GM19025 (cell line): Measurements from ENCODE around the gene PKNOX2.

Experiments
- ATAC-seq: cut with Tn5 transposase; IDR thresholded peaks from one replicate; pipeline ENCODE4 v1.9.1; 2021; ENCODE audit warnings: mild to moderate bottlenecking, low read depth, moderate library complexity; ENCODE audit not compliant: unreplicated experiment

Gene PKNOX2

DNA sequence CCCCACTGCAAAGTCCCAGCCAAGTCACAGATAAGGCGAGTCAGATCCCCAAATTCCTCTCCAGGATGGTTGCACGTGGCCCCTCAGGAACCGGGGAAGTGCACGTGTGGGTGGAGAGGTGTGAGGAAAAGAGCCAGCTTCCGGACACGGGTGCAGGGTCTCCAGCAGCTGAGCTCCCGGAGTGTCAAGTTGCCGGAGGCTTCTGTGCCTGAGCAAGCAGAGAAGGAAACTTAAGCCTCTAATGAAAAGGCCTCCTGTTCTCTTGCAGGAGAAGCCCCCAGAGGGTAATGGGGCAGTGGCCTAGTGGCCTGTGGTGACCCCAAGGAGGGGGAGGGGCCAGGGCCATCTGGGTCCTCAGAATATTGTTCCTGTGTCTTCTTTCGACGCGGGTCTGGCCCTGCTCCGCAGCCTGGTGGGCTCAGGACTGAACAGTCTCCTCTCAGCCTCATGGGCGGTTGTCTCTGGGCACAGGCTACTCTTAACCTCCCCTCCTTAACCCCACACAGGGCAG, 183.6 kb downstream of the PKNOX2 start:
- no peak for ATAC-seq

DNA sequence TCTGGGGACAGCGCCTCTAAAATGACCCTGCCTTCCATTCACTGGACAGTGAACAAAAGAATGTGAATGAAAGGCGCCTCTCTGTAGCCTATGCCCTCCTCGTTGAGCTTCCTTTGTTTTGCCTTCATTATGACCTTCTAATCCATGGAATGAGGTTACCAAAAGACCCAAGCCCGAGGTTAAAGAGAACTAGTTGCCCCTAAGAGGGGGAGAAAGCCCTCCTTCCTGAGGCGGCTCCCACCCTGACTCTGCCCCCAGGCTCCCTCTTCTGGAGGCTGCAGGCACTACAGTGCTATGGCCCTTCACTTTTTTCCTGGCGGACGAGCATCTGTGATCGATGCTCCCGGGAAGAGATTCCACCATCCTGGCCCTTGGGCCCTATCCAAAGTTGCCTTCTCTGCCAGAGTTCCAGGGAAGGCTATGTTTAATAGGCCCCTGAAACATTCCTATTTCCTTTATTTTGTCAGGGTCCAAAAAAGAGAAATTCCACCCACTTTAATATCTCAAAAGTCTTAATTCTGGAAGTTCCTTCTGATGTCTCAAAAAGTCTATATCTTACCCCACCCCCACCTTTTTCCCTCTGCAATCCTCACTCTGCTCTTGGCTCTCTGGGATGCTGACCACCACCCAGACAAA, 184.2 kb downstream of the PKNOX2 start:
- ATAC-seq = no peak

DNA sequence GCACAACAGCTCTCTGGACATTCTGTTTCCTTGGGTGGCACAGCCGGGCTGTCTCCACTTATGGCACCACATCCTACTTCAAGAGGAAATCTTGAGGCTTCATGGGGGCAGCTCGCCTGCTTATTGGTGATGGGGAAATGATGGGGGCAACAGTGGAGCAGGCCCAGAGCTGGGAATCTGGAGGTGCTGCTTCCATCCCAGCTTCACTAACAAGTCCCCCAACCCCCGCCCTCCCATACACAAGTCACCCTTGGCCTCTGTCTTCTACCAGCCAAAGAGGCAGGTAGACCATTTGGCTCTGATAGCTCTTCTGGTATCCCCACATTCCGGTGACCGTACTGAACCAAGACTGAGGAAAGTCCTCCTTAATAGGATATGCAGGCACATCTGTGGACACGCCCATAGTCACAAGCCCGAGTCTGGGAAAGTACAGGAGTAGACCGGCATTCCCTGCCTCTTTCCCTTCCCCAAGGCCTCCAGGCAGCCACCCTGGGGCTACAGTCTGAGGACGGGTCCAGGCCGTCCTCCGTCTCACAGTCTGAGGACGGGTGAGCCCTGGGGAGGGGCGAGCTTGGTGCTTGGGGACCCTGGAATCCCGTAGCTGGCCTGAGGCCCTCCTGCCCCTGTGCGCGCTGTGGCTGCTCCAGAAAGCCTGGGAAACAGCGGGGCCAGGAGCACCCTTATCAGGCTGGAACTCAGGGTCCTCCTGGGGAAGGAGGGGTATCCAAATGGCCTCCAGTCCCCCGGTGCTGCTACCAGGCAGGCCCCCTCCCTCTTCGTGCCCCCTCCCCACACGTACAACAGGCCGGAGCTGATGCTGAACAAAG, 185.9 kb downstream of the PKNOX2 start:
- no peak for ATAC-seq

DNA sequence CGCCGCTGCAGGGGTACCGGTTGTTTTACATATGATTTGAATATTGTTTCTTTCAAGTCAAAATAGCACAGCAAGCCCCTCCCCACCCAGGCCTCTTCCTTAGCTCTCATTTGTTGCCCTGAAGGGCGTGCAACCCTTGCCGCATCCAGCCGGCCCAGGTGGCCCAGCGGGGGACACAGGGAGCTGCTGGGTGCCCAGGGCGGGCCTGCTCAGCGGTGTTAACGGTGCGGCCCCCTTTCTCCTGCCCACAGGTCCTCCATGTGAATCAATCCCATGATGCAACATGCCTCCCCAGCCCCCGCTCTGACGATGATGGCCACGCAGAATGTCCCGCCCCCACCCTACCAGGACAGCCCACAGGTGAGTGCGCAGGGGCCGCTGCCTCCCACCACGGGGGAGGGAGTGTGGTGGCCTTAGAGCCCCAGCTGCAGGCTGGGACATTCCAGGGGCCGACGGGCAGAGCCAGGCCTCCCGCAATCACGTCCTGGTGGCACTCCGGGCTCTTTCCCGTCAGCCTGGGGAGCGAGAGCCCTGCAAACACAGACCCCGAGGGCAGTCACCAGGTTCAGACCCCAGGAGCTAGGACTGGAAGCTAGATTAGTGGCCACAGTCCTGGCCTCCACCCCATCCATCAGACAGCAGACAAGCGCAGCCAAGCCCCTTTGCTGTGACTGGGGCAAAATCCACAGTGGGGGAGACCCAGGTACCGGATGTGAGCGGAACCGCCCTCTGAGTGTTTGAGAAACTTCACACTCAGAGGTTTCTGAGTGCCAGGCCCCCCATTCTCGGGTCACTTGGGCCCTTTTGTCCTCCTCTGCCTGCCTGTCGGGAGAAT, 186.7 kb downstream of the PKNOX2 start:
- ATAC-seq = no peak

DNA sequence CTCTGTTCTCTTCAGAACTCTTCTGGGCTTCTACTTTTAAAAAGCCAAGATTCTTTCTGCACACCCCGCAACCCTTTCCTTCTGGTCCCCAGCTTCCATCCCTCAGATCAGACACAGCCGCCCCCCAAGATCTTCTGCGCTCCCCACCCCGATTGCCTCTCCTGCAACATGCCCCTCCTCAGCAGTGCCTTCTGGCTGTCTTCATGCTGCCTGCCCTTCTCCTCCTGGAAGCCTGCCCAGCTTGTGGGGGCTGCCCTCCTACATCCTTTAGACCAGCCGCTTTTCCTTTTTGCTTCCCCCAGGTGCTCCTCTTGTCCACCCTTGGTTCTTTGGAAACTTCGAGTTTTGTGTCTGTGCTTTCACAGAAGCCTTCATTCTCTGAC, 187.3 kb downstream of the PKNOX2 start:
- ATAC-seq = no peak

DNA sequence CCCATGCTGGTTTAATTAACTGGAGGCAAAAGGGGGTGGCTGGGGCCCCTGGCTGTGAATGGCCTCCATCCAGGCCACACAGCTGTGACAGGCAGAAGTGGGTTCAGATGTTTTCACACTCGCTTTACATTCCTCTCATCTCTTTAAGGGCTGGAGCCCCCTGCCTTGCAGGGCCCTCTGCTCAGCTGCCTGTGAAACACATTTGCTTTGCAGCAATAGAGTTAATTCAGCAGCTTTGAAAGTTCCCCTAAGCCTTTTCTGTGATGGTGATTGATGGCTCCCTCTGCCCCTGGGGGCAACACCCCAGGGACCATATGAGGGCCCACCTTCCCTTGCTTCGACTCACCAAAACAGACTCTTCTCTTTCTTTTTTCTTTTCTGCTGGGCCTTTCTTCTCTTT, 192.2 kb downstream of the PKNOX2 start:
- ATAC-seq = no peak

DNA sequence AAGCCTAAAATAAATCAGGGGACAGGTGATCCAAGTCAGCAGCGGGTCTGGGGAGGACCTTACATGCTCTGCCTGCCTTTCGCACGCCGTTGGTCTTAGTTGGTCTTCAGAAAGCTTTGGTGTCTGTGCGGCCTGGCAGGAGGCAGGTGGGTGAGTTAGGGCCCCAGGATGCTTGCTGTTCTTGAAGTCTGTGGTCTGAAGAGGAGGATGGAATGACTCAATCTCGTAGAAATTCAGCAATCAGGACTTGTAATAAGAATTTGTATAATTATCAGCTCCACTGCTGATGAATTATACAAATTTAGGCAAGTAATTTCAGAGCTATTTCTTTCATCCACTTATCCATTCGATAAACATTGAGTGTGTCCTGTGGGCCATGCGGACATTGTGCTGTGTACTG, 193.0 kb downstream of the PKNOX2 start:
- no peak for ATAC-seq

DNA sequence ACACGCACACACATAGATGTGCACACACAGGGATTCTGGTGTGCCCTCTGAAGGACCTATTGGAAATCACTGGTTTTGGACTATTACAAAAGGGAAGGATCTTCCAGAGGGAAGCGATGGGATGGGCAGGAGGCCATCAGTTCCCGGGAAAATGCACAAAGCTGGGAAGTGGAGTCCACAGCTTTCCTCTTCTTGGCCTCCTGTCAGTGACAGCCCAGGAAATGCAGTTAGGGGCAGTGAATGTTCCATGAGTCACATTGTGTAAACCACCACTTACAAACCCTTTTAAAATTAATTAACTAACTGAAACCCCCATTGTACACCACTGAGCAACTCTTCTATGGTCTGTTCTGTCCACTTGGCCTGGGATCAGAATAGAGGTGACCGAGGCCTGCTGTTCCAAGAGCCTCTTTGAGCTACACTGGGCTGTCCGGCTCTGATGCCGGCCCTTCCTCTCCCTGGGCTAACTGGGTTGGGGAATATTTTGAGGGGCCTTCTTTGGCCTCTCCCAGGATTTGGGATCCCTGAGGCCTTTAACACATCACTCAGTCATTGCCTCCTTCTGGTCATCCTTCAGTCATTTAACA, 193.8 kb downstream of the PKNOX2 start:
- ATAC-seq = no peak

DNA sequence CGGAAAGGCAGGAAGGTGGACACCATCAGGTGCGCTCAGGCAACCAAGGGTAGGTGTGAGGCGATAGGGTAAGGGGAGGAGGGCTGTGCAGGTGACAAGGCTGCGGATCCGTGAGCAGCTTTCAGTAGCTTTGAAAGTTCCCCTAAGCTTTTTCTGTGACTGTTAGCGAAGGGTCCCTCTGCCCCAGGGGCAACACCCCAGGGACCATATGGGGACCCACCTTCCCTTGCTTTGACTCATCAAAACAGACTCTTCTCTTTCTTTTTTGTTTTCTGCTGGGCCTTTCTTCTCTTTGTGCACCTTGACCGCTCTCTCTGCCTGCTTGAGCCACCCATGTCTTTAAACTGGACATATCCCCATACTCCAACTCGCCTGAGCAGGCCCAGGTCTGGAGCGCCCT, 194.6 kb downstream of the PKNOX2 start:
- no peak for ATAC-seq

DNA sequence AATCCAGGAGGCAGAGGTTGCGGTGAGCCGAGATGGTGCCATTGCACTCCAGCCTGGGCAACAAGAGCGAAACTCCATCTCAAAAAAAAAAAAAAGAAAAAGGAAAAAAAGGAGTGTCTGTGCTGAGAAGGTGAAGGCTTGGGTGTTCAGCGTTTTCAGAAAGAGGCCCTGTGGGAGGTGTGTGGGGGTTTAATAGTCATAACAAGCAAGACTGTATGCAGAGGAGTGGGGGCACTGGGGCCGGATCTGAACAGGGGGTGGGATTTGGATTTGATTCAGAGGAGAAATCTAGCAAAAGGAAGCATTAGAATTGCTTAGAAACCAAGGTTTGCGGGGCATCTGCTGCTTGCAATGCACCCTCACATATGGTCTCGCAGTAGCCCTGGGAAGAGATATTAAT, 195.5 kb downstream of the PKNOX2 start:
- ATAC-seq = no peak

DNA sequence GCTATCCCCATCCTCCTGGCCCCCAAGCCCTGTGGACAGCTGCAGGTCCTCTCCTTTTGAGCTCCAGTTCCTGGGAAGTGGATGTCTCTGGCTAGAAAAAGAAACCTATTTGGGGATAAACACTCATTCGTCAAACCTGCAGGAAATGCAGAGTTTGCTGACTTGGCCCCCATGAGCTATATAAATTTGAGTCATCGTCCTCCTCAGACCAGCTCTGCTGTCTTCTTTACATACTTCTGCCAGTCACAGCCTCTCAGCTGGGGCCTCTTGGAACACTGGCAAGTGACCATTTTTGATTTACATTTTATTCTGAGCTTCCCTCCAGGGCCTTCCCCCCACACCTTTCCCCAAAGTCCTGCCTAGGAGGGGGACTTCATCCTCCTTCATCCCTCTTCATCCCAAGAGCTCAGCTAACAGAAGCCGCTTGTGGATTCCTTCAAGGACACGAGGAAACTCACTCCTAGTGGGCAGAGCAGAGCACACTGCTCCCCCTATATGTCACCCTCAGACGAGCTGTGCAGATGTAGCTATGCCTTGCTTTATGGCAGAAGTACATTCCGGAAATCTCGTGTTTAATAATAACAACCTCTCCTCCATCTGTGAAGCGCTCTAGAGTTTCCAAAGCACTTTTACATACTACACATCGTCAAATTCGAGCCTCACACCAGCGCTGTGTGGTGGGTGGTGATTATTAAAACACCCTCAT, 199.7 kb downstream of the PKNOX2 start:
- no peak for ATAC-seq

DNA sequence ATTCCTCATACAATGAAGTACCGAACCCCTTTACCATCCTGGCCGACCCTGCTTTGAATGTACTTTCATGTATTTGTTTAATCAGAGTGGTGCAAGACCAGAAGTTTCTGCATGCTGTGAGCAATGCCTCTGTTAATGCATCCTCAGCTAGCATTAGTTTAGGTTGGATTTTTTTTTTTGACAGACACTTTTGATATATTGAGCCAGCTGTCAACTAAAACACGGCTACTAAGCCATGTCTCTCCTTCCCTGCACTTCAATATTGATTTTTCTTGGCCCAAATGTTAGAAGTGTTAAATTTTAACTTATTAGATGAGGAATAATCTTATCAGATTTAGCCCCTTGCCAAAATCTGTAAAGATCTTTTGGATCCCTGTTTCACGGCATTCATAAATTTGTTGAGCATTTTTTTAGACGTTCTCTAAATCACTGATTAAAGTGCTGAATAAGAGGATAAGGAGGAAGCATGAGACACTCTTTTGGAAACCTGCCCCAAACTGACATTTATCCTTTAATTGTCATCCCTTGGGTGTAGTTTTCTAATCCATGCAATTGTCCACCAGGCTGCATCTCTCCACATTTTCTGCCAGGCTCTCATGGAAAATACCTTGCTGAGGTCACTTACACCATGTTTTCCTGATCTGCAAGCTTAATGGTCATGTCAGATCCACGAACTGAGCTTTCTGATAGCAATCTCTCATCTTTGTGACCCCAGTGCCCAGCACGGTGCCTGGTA, 200.8 kb downstream of the PKNOX2 start:
- no peak for ATAC-seq

DNA sequence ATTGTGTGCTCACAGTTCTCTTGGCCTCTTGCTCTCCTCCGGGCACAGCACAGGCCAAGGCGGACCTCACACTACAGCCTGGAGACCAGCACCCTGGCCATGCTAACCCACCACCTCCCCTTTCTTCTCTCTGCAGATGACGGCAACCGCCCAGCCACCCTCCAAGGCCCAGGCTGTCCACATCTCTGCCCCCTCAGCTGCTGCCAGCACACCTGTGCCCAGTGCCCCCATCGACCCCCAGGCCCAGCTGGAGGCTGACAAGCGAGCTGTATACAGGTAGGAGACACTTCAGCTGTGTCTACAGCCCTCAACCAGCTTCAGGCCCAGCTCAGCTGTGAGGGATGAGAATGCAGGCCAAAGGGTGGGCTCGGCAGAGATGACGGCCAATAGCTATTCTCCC, 203.2 kb downstream of the PKNOX2 start:
- ATAC-seq = no peak

DNA sequence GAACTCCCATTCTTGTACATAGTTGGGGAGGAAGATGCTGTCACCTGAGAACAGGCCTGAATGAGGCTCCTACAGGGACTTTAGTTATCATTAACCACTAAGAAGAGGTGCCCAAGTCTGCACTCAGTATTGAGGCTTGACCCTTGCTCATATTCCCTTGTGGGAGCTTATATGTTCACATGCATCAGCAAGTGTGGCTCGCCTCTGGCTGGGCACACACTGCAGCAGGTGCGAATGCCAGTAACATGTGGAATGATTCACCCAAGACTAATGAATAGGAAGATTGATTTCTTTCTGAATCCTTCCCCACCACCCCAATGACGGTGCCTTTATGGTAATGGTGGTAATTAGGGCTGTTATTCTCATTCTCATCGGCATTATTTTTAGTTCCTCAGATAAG, 204.2 kb downstream of the PKNOX2 start:
- no peak for ATAC-seq

DNA sequence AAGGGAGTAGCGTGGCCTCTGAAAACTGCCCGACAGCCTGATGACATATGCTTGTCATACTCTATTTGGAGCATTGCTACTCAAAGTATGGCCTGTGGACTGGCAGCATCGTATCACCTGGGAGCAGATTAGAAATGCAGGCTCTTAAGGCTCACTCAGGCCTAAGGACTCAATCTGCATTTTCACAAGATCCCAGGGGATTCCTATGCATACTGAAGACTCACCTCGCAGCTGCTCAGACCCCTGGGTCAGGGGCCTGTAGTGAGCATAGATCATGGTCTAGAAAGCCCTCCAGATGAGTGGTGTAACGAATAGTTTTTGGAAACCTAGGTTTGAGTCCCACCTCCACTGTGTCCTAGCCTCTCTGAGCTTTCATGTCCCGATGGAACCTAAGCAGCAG, 205.3 kb downstream of the PKNOX2 start:
- no peak for ATAC-seq

DNA sequence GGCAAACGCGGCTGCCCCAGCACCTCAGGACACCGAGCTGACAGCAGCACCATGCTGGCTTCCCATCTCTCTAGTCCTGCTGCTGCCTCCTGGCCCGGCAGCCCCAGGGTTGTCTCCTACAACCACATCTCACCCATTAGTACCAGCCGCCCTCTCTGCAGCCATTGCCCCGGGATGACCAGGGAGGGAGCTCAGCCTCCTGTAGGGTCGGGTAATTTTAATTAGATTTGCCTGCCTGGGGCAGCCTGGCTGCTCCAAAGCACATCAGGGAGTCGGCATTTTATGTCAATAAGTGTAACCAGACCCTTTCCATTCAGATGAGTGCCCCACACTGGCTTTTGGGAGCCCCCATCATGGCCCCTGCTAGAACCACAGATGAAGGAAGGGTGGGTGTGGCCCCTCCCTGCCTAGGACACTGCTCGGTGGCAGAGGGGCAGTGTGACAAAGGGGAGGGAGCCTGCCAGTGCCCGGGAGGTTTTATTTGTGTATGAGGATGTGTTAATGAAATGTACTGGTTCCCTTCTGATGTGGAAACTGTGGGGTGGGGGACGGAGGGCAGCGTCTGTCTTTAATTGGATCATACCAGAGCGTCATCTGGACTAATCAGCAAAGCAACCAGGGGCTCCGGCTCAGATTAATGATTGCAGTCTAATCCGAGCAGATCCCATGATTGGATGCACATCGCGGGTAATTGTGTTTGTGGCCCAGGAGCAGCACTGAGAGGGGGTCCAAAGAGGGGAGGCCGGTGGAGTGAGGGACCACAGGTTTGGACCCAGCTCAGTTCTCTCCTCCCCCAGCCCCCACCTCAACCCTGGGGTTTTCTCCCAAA, 206.2 kb downstream of the PKNOX2 start:
- no peak for ATAC-seq

DNA sequence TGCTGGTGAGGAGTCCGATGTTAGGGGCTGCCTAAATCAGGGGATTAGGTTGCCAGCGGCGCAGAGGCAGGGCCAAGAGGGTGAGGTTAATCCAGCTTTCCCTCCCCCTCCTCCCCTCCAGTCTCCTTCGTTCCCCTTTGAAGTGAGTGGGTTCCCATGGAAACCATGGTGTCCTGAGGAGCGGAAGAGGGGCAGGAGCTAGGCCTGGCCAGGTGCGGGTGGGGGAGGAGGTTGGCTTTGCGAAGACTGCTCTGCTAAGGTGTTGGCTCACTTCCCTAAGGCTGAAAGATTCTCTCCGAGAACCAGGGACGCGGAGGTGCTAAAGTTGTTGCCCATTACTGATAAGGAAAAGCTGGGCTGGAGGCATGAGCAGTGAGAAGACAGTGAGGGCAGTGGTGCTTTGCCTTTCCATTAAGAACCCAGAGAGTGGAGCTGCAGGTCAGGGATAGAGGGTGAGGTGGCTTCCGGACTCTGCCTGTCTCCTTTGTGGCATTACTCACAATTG, 206.9 kb downstream of the PKNOX2 start:
- no peak for ATAC-seq

DNA sequence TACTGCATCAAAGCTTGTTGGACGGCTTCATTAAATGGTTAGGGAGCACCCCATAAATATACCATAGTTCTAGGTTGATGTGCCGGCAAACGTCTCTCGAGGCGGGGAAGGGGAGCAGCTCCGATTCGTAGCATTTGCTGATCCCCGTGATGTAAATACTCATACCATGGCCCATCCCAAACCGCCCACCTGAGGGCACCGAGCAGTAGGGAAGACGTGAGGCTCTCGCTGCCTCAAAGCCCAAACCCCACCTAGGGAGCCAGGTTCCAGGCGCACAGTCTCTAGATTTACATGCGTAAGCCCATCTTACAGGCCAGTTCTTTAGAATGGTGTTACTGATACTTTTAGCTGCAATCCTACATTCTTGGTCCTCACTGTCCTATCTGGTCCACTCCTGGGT, 207.5 kb downstream of the PKNOX2 start:
- ATAC-seq = no peak

DNA sequence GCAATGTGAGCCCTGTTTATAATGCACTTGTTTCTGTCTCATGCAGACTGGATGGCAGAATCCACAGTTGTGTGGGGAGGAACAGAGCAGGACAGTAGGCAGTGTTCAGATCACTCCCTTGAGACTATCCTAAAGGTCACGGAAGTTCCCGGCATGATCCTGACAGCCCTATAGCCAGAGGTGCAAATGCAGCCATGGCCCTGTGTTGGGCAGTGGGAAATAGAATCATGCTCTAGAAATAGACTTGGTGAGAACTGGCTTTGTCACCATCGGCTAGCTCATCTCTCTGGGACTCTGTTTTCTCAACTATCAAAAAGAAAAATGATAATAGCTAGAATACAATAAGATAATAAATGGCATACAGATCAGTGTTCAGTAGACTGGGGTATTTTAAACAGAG, 208.4 kb downstream of the PKNOX2 start:
- no peak for ATAC-seq
